Uterus (tissue), 4 donors: Measurements from ENCODE around the gene ARL6IP5. TPM values are rescaled to one million over a fixed set of nuclear protein-coding genes. Genes with fewer than 3 reads are reported as not detected.
A peak's percentile ranks its signal among the peaks of the same experiment; 100 is the strongest.

Source experiments
- DNase-seq, 2 donors: peaks; one replicate each; pipeline ENCODE4 v3.0.0-alpha.2; 2019 to 2020
- H3K27ac ChIP-seq, 2 donors: fragments of 200-600 bp; sonication (generic); 1 replicate in 1 of 2; 2 replicates in 1 of 2; pipeline ENCODE4 v1.5.1; 2016 to 2018
- H3K27me3 ChIP-seq, 2 donors: fragments of 200-600 bp; sonication (generic); one replicate each; pipeline ENCODE4 v1.5.1; 2018 to 2019; ENCODE audit warnings: control low read depth in 1 of 2
- H3K36me3 ChIP-seq, 2 donors: fragments of 200-600 bp; sonication (generic); one replicate each; pipeline ENCODE4 v1.5.1; 2019; ENCODE audit warnings: control low read depth in 1 of 2
- H3K4me1 ChIP-seq, 2 donors: fragments of 200-600 bp; sonication (generic); one replicate each; pipeline ENCODE4 v1.5.1; 2018 to 2019; ENCODE audit warnings: control low read depth in 1 of 2
- H3K4me3 ChIP-seq, 2 donors: fragments of 200-600 bp; sonication (generic); 1 replicate in 1 of 2; 2 replicates in 1 of 2; pipeline ENCODE4 v1.5.1; 2018 to 2019; ENCODE audit warnings: mild to moderate bottlenecking in 1 of 2
- H3K9me3 ChIP-seq, 2 donors: fragments of 200-600 bp; sonication (generic); one replicate each; pipeline ENCODE4 v1.5.1; 2019; ENCODE audit warnings: control low read depth in 1 of 2
- POLR2A ChIP-seq, 2 donors: fragments of 450-650 bp; IDR thresholded peaks; one replicate each; pipeline ENCODE4 v1.6.1; 2016; ENCODE audit warnings: antibody characterized with exemption in 2 of 2, mild to moderate bottlenecking in 1 of 2, moderate library complexity in 1 of 2
- intact Hi-C: fragments of 100-400 bp; cut with DNase I; formaldehyde crosslinking; loops from one replicate; pipeline ENCODE4 v1.15.1; 2023; ENCODE audit warnings: low total_unique reads
- total RNA-seq, 4 donors: library from RNA; depleted of rRNA in 3 of 4; stranded (reverse); fragments of >200 nt in 3 of 4; gene quantifications; one replicate each; pipeline versions ENCODE4 v1.1.0 to v1.2.4, GENCODE V29; 2014 to 2023
- TF ChIP-seq, protein P1 (sequence below), 4 experiments: fragments of 200-600 bp in 2 of 4; fragments of 450-650 bp in 2 of 4; sonication (generic) in 2 of 4; IDR thresholded peaks; one replicate each; pipeline ENCODE4 v1.5.1; 2016 to 2019; ENCODE audit warnings: antibody characterized with exemption in 4 of 4, mild to moderate bottlenecking in 2 of 4, moderate library complexity in 1 of 4
- donor health status: DM: yes; HTN: yes; CAD: no.

Gene ARL6IP5
- total RNA-seq, 4 donors from 2014 or later = 86.8 to 143 (median 120) TPM

- intact Hi-C loops = no loop called here
- no peaks in the 10 kb centered on the region for H3K9me3 ChIP-seq
- H3K27ac ChIP-seq = peak overlapping the region; percentile 87 to 95
- no peaks in the 10 kb centered on the region for H3K36me3 ChIP-seq
- no peaks in the 10 kb centered on the region for H3K27me3 ChIP-seq
- no peak for DNase-seq
- H3K4me3 ChIP-seq = peak overlapping the region; percentile 56 to 80
- no peaks in the 10 kb centered on the region for H3K4me1 ChIP-seq
- TF ChIP-seq, protein P1, sequence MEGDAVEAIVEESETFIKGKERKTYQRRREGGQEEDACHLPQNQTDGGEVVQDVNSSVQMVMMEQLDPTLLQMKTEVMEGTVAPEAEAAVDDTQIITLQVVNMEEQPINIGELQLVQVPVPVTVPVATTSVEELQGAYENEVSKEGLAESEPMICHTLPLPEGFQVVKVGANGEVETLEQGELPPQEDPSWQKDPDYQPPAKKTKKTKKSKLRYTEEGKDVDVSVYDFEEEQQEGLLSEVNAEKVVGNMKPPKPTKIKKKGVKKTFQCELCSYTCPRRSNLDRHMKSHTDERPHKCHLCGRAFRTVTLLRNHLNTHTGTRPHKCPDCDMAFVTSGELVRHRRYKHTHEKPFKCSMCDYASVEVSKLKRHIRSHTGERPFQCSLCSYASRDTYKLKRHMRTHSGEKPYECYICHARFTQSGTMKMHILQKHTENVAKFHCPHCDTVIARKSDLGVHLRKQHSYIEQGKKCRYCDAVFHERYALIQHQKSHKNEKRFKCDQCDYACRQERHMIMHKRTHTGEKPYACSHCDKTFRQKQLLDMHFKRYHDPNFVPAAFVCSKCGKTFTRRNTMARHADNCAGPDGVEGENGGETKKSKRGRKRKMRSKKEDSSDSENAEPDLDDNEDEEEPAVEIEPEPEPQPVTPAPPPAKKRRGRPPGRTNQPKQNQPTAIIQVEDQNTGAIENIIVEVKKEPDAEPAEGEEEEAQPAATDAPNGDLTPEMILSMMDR (IDR thresholded peaks at IDR 0.05) = no peak
- no peak for TF ChIP-seq POLR2A (IDR thresholded peaks at IDR 0.05)
Observed at GRCh38 chr3:69052472-69052898, 32.3 kb upstream of the ARL6IP5 start.

DNA sequence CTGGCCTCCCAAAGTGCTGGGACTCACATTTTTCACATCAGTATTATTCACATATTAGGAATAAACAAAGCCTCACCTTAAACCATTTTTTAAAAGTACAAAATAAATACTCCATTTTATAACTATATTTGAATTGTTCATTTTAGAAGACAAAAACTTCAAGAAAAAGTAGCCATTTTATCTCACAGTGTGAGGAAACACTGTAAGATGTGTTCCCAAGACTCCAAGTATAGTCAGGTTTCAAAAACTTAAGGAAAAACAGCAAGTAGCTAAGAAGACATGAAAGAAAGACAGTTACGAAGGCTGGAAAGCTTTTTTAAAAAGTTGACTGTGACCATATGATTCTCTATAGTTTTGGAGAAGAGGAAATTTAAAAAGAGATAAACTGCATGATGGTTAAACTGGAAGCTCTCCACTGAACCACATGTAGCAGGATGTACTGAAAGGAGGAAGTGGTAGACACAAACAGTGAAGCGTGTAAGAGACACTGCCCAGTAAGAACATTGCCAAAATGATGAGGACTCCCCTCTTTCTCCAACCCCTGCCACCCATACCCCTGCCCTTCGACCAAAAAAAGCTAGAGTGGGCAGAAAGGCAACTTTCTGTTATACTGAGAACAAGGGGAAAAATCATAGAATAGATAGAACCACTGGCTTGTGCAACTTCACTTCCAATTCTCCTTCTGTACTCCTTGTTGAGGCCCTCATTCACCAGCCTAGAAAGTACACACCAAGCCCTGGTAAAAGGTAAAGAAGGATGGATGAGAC, 26.4 kb upstream of the ARL6IP5 start:
- Histone ChIP-seq H3K4me3 (no peak overlapping the region), H3K27ac (no peak overlapping the region)

DNA sequence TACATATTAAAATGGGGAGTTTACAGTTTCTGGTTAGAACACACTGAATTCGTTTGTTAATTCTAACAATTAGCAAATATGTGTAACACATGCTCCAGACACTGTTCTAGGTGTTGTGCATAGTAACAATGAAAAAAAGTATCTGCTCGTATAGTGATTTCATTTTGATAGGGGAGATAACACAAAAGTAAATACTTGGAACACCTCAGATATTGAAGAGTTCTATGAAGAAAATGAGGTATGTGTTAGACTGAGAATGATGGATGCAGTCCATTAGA, 25.9 kb upstream of the ARL6IP5 start:
- H3K27ac ChIP-seq = no peak overlapping the region
- H3K4me3 ChIP-seq = no peak overlapping the region
- no peaks in the 10 kb centered on the region for H3K9me3 ChIP-seq
- H3K4me1 ChIP-seq = no peaks in the 10 kb centered on the region
- TF ChIP-seq, protein P1 (IDR thresholded peaks at IDR 0.05) = no peak
- no peak for TF ChIP-seq POLR2A (IDR thresholded peaks at IDR 0.05)
- intact Hi-C loops = no loop called here
- DNase-seq = no peak
- no peaks in the 10 kb centered on the region for H3K27me3 ChIP-seq
- no peaks in the 10 kb centered on the region for H3K36me3 ChIP-seq

More for the DNA sequence above, 26.4 kb upstream of the ARL6IP5 start:
- H3K9me3 ChIP-seq = no peaks in the 10 kb centered on the region
- intact Hi-C loops = no loop called here
- no peak for TF ChIP-seq POLR2A (IDR thresholded peaks at IDR 0.05)
- TF ChIP-seq, protein P1 (IDR thresholded peaks at IDR 0.05) = no peak
- no peaks in the 10 kb centered on the region for H3K4me1 ChIP-seq
- no peaks in the 10 kb centered on the region for H3K27me3 ChIP-seq
- no peaks in the 10 kb centered on the region for H3K36me3 ChIP-seq
- no peak for DNase-seq

GRCh38 chr3:69059688-69060087, 25.0 kb upstream of the ARL6IP5 start:
- Histone ChIP-seq H3K27ac (no peak overlapping the region), H3K36me3 (no peaks in the 10 kb centered on the region), H3K4me1 (no peaks in the 10 kb centered on the region), H3K27me3 (no peaks in the 10 kb centered on the region), H3K9me3 (no peaks in the 10 kb centered on the region), H3K4me3 (no peak overlapping the region)
- no peak for DNase-seq
- TF ChIP-seq POLR2A (IDR thresholded peaks at IDR 0.05) = no peak
- TF ChIP-seq, protein P1 (IDR thresholded peaks at IDR 0.05) = no peak
- intact Hi-C loops = no loop called here

GRCh38 chr3:69063636-69064035, 21.1 kb upstream of the ARL6IP5 start:
- TF ChIP-seq, protein P1 (IDR thresholded peaks at IDR 0.05) = no peak
- no peak for TF ChIP-seq POLR2A (IDR thresholded peaks at IDR 0.05)
- no peak overlapping the region for H3K4me3 ChIP-seq
- no peaks in the 10 kb centered on the region for H3K4me1 ChIP-seq
- intact Hi-C loops = no loop called here
- H3K27me3 ChIP-seq = no peaks in the 10 kb centered on the region
- DNase-seq = no peak
- H3K36me3 ChIP-seq = no peaks in the 10 kb centered on the region
- H3K9me3 ChIP-seq = no peaks in the 10 kb centered on the region
- H3K27ac ChIP-seq = no peak overlapping the region
